Smooth muscle cell (in vitro differentiated cells): ENCODE data around the gene CNBP. TPM values are rescaled to one million over a fixed set of nuclear protein-coding genes. Genes with fewer than 3 reads are reported as not detected.
"Not testable (repeated sequence)": the region's sequence is repeated elsewhere in the genome, so short reads cannot be mapped to it uniquely, and the experiment has no call there.

Source experiments
- DNase-seq: peaks from one replicate; lab custom pipeline; 2025; ENCODE audit not compliant: unreplicated experiment; lab: John Stamatoyannopoulos, UW
- H2AFZ ChIP-seq: fragments of 200-600 bp; sonication (generic); 2 replicates; pipeline ENCODE4 v1.6.0; 2016; ENCODE audit warnings: antibody characterized with exemption, low read depth, mild to moderate bottlenecking
- H3F3A ChIP-seq: fragments of 200-600 bp; sonication (generic); 2 replicates; pipeline ENCODE4 v1.6.0; 2017; ENCODE audit warnings: antibody characterized with exemption, low read depth
- H3K27ac ChIP-seq: fragments of 200-600 bp; sonication (generic); 2 replicates; pipeline ENCODE4 v1.5.1; 2016; ENCODE audit warnings: low read depth, mild to moderate bottlenecking
- H3K27me3 ChIP-seq: fragments of 200-600 bp; sonication (generic); 2 replicates; pipeline ENCODE4 v1.6.1; 2016; ENCODE audit warnings: low read depth, mild to moderate bottlenecking
- H3K36me3 ChIP-seq: fragments of 200-600 bp; sonication (generic); 2 replicates; pipeline ENCODE4 v1.5.1; 2016; ENCODE audit warnings: low read depth
- H3K4me1 ChIP-seq: fragments of 200-600 bp; sonication (generic); 2 replicates; pipeline ENCODE4 v1.5.1; 2016; ENCODE audit warnings: low read depth
- H3K4me2 ChIP-seq: fragments of 200-600 bp; sonication (generic); 2 replicates; pipeline ENCODE4 v1.6.0; 2016; ENCODE audit warnings: mild to moderate bottlenecking
- H3K4me3 ChIP-seq: fragments of 200-600 bp; sonication (generic); 2 replicates; pipeline ENCODE4 v1.5.1; 2016; ENCODE audit warnings: mild to moderate bottlenecking
- H3K79me2 ChIP-seq: fragments of 200-600 bp; sonication (generic); 2 replicates; pipeline ENCODE4 v1.6.0; 2016; ENCODE audit warnings: low read depth, mild to moderate bottlenecking
- H3K9ac ChIP-seq: fragments of 200-600 bp; sonication (generic); 2 replicates; pipeline ENCODE4 v1.6.0; 2016; ENCODE audit warnings: low read depth
- H3K9me3 ChIP-seq: fragments of 200-600 bp; sonication (generic); replicated peaks from 2 replicates; pipeline ENCODE4 v1.5.1; 2016; ENCODE audit warnings: low read depth
- H4K20me1 ChIP-seq: fragments of 200-600 bp; sonication (generic); 2 replicates; pipeline ENCODE4 v1.6.0; 2016; ENCODE audit warnings: low read depth
- CTCF ChIP-seq: fragments of 200-600 bp; sonication (generic); IDR thresholded peaks from 2 replicates; pipeline ENCODE4 v1.5.1; 2017; ENCODE audit warnings: borderline replicate concordance, mild to moderate bottlenecking, antibody characterized with exemption; ENCODE audit not compliant: insufficient read depth, poor library complexity, severe bottlenecking
- WGBS: methylation state at CpG from one replicate; pipeline ENCODE4 v1.1.7; 2016; ENCODE audit warnings: low lambda C conversion rate; 5-methylcytosine and 5-hydroxymethylcytosine counted together
- polyA plus RNA-seq: library from polyadenylated mRNA; unstranded; fragments of >200 nt; fragmentation: Nextera tagmentation; extraction: Ambion mirVana; gene quantifications from 2 replicates; pipeline ENCODE4 v1.2.1, GENCODE V29; 2016
- total RNA-seq: library from RNA; depleted of rRNA; stranded (reverse); fragments of >200 nt; gene quantifications from 2 replicates; pipeline ENCODE4 v1.2.3, GENCODE V29; 2014

Gene CNBP
- total and polyA plus RNA-seq, 2 experiments from 2014 or later: 181 to 198 TPM

DNA sequence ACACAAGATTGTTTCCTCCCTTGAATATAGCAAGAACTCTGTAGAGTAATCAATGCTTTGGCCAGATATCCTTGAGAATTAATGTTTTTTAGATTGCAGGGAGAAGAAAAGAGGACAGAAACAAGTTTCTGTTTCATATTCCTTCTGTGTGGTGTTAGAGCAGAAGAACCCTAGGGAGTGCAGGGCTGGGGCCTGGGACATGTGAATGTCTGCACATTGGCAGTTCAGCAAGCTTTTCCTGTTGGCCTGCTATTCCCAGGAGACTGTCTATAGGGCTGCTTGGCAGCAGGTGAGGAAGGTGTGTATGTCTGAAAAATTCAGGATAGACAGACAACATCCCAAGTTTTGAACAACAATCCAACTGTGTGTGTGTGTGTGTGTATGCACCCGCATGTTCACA, 13.6 kb upstream of the CNBP start:
- no peaks in the 10 kb centered on the region for H3K79me2 ChIP-seq
- H2AFZ ChIP-seq: no peak overlapping the region
- no peaks in the 10 kb centered on the region for H3K4me1 ChIP-seq
- 95% methylated on average over 1 of the region's 1 CpG for WGBS
- TF ChIP-seq CTCF: no peak
- no peaks in the 10 kb centered on the region for H3K9me3 ChIP-seq
- no peaks in the 10 kb centered on the region for H4K20me1 ChIP-seq
- no peaks in the 10 kb centered on the region for H3K36me3 ChIP-seq
- H3F3A ChIP-seq: peaks cover 5% of the 10 kb centered on the region
- DNase-seq: no peak
- H3K27ac ChIP-seq: peak overlapping the region; percentile 88
- no peak overlapping the region for H3K4me3 ChIP-seq
- no peak overlapping the region for H3K9ac ChIP-seq
- H3K27me3 ChIP-seq: no peaks in the 10 kb centered on the region
- H3K4me2 ChIP-seq: no peak overlapping the region

DNA sequence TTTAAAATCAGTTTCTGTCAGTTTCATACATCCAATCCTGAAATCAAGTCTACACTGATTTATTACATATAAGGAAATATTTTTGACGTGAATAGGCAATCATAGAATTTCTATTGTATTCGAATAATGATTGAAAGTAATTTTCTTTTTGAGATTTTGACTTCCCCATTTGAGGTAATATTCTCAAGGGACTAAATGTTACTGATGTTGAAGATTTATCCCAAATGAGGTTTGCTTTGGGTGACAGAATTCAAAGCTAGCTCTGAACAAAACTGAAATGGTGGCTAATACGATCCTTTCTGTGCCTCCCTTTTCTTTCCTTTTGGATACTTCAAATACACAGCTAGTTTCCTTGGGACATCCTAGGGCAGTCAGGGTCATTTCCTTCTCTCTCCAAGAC, 12.9 kb upstream of the CNBP start:
- no peaks in the 10 kb centered on the region for H4K20me1 ChIP-seq

GRCh38 chr3:129195731-129196256, 12.1 kb upstream of the CNBP start:
- Histone ChIP-seq H4K20me1 (no peaks in the 10 kb centered on the region), H3K27ac (peak overlapping the region; percentile 88), H3K4me1 (no peaks in the 10 kb centered on the region), H3K4me3 (peak overlapping the region; percentile 12), H3K4me2 (peak overlapping the region; percentile 72), H3K9ac (peak overlapping the region; percentile 24), H3K36me3 (no peaks in the 10 kb centered on the region), H3K9me3 (no peaks in the 10 kb centered on the region), H2AFZ (peak overlapping the region; percentile 20), H3K27me3 (no peaks in the 10 kb centered on the region), H3K79me2 (no peaks in the 10 kb centered on the region), H3F3A (peaks cover 5% of the 10 kb centered on the region)
- DNase-seq: no peak
- TF ChIP-seq CTCF: no peak
- WGBS: 4% methylated on average over 6 of the region's 6 CpGs

More for the DNA sequence above, 12.9 kb upstream of the CNBP start:
- no peaks in the 10 kb centered on the region for H3K9me3 ChIP-seq
- peak overlapping the region; percentile 24 for H3K9ac ChIP-seq
- peaks cover 5% of the 10 kb centered on the region for H3F3A ChIP-seq
- WGBS: 93% methylated on average over 3 of the region's 3 CpGs
- no peak overlapping the region for H3K4me3 ChIP-seq
- H3K36me3 ChIP-seq: no peaks in the 10 kb centered on the region
- no peak overlapping the region for H2AFZ ChIP-seq
- no peaks in the 10 kb centered on the region for H3K79me2 ChIP-seq
- H3K4me1 ChIP-seq: no peaks in the 10 kb centered on the region
- no peak for DNase-seq
- no peak for TF ChIP-seq CTCF
- H3K4me2 ChIP-seq: peak overlapping the region; percentile 72
- peak overlapping the region; percentile 88 for H3K27ac ChIP-seq
- no peaks in the 10 kb centered on the region for H3K27me3 ChIP-seq

DNA sequence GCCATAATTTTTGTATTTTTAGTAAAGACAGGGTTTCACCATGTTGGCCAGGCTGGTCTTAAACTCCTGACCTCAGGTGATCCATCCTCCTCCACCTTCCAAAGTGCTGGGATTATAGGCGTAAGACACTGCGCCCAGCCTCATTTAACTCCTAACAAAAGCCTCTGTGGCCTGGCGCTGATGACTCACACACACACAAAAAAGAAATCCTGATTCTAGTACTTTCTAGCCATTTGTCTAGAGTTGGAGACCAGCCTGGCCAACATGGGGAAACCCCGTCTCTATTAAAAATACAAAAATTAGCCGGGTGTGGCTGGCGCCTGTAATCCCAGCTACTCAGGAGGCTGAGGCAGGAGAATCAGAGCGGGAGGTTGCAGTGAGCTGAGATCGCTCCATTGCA, 6.1 kb upstream of the CNBP start:
- H4K20me1 ChIP-seq, DNase-seq, H2AFZ ChIP-seq, H3K27me3 ChIP-seq, H3K36me3 ChIP-seq, H3K4me3 ChIP-seq, H3K79me2 ChIP-seq, H3K9ac ChIP-seq, H3K9me3 ChIP-seq, H3K4me2 ChIP-seq, H3K4me1 ChIP-seq, H3K27ac ChIP-seq, H3F3A ChIP-seq: not testable (repeated sequence)
- 96% methylated on average over 8 of the region's 8 CpGs for WGBS
